Muscle of back (tissue), 11 donors: ENCODE measurements around the gene MPPED1. TPM values are rescaled to one million over a fixed set of nuclear protein-coding genes. Genes with fewer than 3 reads are reported as not detected.

ENCODE experiments used
- DNase-seq, 3 donors: peaks; one replicate each; pipeline versions ENCODE4 v3.0.0 to v3.0.0-alpha.2; 2013
- polyA plus RNA-seq, 10 donors: library from polyadenylated mRNA; unstranded; fragments of 120-200 nt; gene quantifications; one replicate each; pipeline ENCODE4 v1.2.1, GENCODE V29; 2013; ENCODE audit not compliant: insufficient read length in 10 of 10

The MPPED1 gene
- polyA plus RNA-seq, 10 donors, result 0.27 to 4.8 (median 0.45) TPM

- no peak for DNase-seq
Measured at GRCh38 chr22:43516996-43517635, 105.3 kb downstream of the MPPED1 start.

GRCh38 chr22:43520632-43521039 lies 108.8 kb downstream of the MPPED1 start:
- DNase-seq, result no peak

DNA sequence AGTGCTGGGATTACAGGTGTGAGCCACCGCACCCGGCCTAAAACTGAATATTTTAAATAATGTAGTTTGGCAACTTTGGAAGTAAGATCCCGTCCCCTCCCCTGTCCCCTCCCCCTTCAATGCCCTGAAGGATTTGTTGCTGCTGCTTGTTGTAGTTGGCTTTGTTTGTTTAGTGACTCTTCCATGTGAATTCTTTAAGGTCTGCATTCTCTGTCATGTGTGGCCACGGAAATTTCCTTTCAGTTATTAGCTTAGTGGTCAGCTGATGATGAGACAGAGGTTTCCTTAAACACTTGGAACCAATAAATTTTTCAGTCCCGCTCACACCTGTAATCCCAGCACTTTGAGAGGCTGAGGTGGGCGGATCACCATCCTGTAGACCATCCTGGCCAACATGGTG lies 109.9 kb downstream of the MPPED1 start:
- no peak for DNase-seq

DNA sequence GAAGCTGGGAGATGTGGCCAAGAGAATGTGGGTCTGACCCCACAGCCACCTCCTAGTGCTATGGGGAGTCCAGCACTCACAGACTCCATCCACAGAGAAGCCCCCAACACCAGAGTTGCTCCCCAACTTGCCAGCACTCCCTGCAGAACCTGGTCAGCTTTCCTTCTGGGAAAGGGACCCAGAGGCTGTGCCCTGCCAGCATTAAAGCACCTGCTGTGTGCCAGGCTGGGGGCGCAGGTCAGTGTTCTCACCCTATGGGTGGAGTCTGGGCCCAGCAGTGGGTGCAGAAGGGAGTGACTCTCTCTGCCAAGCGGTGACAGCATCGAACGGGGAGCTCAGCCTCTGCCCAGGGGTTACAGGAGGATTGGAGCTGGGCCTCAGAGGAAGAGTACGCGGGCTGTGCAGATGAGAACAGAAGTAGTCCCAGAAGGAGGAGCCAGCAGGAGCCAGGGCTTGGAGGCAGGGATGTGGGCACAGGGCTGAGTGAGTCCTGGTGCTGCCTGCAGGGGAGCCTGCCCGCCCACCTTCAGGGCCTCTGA lies 114.4 kb downstream of the MPPED1 start:
- no peak for DNase-seq

- DNase-seq, result no peak
Measured at GRCh38 chr22:43526946-43527345, 115.1 kb downstream of the MPPED1 start.

- DNase-seq, result no peak
Measured at GRCh38 chr22:43528601-43529360, 117.0 kb downstream of the MPPED1 start.

- no peak for DNase-seq
Measured at GRCh38 chr22:43529461-43529860, 117.6 kb downstream of the MPPED1 start.

GRCh38 chr22:43529934-43530333 lies 118.1 kb downstream of the MPPED1 start:
- DNase-seq, result no peak

GRCh38 chr22:43530349-43531201 lies 118.8 kb downstream of the MPPED1 start:
- no peak for DNase-seq

DNA sequence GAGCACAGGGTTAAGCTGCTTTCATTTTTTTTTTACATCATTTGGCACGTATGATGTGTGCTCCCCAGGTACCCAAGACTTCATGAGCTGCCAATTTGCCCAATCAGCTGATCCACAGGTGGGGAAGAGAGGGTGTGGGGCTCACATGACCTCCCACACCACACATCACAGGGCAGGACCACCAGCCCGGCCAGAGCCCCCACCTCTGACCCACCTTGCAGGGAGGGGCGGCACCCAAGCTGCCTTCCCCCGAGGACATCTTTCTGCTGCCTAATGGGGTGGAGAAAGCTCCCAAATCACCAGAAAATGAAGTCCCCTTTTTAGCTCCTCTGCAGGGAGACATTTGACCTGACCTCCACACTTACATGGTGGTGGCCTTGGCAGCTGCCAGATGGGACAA lies 119.8 kb downstream of the MPPED1 start:
- no peak for DNase-seq

DNA sequence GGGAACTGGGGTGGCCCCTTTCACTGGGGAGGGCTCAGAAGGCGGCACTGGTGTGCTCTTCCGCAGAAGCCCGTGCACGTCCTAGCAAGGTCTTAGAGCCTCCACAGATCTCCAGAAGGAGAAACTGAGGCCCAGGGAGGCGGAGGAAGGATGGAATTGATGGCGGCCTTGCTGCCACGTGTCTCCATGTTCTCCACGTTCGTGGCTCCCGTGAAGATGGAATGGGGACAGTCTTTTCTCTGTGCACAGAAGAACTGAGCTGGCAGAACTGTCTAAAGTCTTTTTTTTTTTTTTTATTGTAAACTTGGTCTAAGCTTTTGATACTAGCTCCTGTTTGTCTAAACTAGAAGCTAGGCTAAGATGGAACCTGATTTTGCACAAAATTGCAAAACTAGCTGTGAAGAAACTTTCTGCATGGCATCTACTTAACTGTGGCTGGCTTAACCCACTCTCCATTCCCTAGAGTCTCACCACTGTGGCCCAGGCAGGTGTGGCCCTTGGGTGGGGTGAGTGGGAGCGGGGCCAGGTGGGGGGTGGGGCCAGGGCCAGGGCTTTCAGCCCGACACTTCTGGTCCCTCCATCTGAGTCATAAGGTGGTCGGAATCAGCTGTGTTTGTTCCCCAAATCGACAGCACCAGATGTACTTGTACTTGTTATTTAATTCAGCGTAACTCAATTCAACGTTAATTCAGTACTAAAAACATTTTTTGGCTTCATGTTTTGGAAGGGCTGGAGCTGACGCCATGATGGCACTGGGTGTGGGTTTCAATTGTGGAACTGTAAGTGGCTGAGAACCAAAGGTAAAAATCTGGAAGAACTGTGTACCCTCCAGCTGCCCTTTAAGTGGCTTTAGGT lies 120.7 kb downstream of the MPPED1 start:
- no peak for DNase-seq

DNA sequence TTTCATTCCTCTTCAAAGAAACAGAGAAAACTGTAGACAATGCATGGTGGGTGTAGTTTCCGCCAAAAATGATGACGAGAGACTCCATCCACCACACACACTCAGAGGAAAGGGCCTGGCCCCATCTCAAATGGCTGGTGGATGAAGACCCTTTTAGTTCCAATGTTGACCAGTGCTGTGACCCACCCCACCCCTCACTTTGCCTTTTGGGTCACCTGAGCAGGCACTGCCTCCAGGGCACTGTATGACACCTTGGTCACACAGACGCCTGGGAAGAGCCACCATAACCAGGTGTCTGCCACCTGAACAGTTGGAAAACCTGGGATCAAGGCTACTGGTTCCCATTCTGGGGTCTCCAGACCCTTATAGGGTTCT lies 121.3 kb downstream of the MPPED1 start:
- no peak for DNase-seq

DNA sequence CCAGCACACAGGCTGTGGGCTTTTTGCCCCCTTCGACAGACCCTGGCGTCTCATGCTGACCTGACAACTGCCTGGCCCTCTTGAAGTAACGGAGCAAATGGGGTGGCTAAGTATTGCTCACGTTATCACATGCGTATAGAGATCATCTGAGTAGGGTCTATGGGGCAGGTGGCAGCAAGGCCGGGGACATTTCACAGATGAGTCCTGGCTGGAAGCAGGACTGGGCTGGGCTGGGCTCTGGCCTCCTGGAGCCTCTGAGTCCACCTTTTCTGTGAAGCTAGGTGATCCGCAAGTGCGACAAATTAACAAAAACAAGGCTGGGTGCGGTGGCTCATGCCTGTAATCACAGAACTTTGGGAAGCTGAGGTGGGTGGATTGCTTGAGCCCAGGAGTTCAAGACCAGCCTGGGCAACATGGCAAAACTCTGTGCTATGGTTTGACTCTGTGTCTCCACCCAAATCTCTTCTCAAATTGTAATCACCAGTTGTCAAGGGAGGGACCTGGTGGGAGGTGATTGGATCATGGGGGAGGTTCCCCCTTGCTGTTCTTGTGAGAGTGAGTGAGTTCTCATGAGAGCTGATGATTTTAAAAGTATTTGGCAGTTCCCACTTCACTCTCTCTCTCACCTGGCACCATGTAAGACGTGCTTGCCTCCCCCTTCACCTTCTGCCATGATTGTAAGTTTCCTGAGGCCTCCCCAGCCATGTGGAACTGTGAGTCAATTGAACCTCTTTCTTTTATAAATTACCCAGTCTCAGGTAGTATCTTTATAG lies 122.0 kb downstream of the MPPED1 start:
- DNase-seq, result no peak

DNA sequence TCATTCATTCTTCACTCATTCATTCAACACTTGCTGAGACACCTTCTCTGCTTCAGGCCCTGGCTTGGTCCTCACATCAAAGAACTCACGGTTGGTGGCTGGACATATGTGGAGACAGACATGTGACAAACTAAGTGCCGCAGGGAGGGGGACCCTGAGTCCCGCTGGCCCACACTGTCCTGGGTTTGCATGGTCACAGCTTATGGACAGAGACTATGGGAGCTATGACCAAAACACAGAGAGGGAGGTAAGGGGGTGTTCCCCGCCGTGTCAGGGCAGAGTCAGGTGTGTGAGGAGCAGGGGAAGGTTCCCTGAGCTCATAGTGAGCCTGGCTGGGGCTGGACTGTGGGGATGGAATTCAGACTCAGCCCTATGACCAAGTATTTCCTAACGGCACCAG lies 123.1 kb downstream of the MPPED1 start:
- no peak for DNase-seq

GRCh38 chr22:43535336-43535735 lies 123.5 kb downstream of the MPPED1 start:
- DNase-seq, result no peak

DNA sequence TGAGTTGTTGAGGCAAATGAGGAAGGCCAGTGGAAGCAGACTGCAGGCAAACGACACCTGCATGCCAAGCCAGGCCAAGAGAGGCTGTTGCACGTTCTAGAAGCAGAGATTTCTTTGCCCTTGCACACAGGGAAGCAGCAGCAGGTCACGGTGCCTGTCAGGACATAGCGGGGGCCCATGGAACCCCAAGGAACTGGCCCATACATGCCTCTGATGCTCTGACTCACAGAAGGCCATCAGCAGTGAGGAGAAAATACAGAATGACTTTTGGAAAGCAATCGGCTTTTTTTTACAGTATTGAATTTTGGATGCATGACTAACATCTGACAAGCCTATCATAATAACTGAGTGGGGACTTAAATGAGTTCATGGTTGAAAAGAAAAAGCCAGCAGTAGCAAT lies 123.9 kb downstream of the MPPED1 start:
- DNase-seq, result no peak

DNA sequence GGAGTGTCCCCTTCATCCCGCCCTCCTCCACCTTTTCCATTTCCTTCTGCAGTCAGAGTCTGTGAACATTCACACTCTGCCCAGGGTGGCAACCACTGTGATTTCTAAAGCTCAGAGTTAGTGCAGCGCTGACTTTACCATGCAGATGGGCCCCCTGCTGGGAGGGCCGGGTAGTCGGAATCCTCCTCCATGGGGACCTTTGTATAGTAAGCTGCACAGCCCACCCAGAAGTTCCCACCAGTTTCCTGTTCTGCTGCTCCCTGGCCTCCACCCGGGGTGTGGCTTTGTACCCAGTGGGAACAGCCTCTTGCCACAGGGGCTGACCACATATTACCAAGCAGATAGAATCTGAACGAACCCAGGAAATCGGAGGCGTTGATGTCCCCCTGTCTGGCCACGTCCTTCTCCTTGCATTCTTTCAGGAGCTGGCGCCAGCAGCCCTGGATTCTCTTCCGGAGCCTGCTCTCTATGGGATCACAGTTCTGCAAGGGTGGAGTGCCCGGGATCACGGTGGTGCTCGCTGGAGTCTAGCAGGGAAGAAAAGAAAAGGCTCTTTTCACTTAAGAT lies 125.3 kb downstream of the MPPED1 start:
- no peak for DNase-seq

DNA sequence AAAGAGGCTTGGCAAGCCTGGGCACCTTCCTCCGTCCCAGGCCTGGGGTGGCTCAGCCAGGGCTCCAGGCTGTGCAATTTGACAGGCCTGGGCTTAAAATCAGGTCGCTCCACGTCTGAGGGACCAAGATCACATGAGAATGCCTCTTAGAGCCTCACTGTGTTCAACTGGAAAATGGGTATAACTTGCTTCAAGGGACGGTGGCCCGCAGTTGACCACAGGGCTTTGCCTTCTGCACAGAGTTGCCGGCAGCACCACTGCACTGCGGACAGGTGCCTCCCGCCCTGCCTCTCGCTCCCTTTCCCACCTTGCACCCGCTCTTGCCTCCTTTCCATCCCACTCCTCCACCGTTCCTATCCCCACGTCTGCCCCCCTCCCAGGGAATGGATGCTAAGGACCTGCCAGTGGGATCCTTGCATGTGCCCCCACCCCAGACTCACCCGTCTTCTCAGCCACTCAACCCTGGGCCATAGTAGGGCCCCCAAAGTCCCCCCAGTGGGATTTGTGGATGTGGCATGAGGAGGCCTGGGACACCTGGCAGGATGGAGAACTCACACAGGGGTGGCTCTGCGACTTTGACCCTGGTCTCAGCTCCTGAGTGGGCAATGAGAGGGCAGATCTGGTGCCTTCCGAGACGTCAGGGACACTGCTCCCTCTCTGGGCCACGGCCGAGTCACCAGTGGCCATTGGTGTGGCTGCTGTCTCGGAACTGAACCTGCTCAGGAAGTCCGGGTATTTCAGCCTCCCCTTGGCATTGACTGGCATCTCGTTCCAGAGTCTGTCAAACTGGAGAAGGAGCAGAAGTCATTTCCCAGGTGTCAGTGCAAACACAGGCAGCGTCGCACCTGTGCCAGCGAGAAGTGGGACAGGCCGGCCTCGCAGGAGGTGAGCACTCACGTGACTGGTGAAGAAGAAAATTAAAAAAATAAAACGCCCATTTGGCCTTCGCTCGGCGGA lies 128.0 kb downstream of the MPPED1 start:
- DNase-seq, result no peak

GRCh38 chr22:43540529-43540923 lies 128.7 kb downstream of the MPPED1 start:
- no peak for DNase-seq
